IMR-90 (cell line): Measurements from ENCODE around the gene NT5DC3. TPM values are rescaled to one million over a fixed set of nuclear protein-coding genes. Genes with fewer than 3 reads are reported as not detected.

ENCODE experiments used
- ATAC-seq: fragments of 200-7000 bp; cut with Tn5 transposase; 2 replicates; pipeline ENCODE4 v1.9.1; 2020; ENCODE audit warnings: low read depth, mild to moderate bottlenecking, moderate library complexity
- BruUV-seq: library from RNA; stranded (reverse); fragments of 400-500 nt; replicated peaks from 2 replicates; lab custom pipeline; 2021; lab: Mats Ljungman, UMichigan
- CTCF ChIA-PET: fragments of 300-600 bp; formaldehyde crosslinking; extraction: SDS; loops from one replicate; lab custom pipeline; 2021; ENCODE audit warnings: antibody characterized with exemption; lab: Yijun Ruan, JAX
- POLR2A ChIA-PET: fragments of 300-600 bp; sonication (Branson Sonifier 250); formaldehyde crosslinking; loops from one replicate; lab custom pipeline; 2022; ENCODE audit warnings: antibody characterized with exemption; ENCODE audit not compliant: unreplicated experiment; lab: Charles Lee
- DNase-seq: peaks from one replicate; pipeline ENCODE4 v3.0.0; 2013
- H2AFZ ChIP-seq: replicated peaks from 2 replicates; pipeline ENCODE3; 2013; ENCODE audit warnings: low read length, mild to moderate bottlenecking; ENCODE audit not compliant: poor library complexity
- H2AK5ac ChIP-seq: 2 replicates; pipeline ENCODE4 v1.6.1; 2013; ENCODE audit warnings: low read depth, low read length, inconsistent platforms
- H2AK9ac ChIP-seq: replicated peaks from 2 replicates; pipeline ENCODE3; 2013; ENCODE audit warnings: mild to moderate bottlenecking, low read depth, low read length, moderate library complexity; ENCODE audit not compliant: poor library complexity
- H2BK120ac ChIP-seq: 2 replicates; pipeline ENCODE4 v1.6.1; 2013; ENCODE audit warnings: low read depth, low read length, inconsistent platforms
- H2BK15ac ChIP-seq: 3 replicates; pipeline ENCODE4 v1.6.1; 2013; ENCODE audit warnings: low read depth, low read length, inconsistent platforms
- H2BK20ac ChIP-seq: 2 replicates; pipeline ENCODE4 v1.6.1; 2013; ENCODE audit warnings: low read depth, mild to moderate bottlenecking, inconsistent platforms, low read length, moderate library complexity
- H2BK5ac ChIP-seq: 2 replicates; pipeline ENCODE4 v1.6.1; 2013; ENCODE audit warnings: mild to moderate bottlenecking, low read depth, low read length, inconsistent platforms; ENCODE audit not compliant: poor library complexity, severe bottlenecking
- H3K14ac ChIP-seq: replicated peaks from 2 replicates; pipeline ENCODE4 v1.6.1; 2013; ENCODE audit warnings: low read depth, low read length, inconsistent platforms
- H3K18ac ChIP-seq: 2 replicates; pipeline ENCODE4 v1.6.1; 2013; ENCODE audit warnings: low read depth, low read length, control low read depth
- H3K23ac ChIP-seq: 2 replicates; pipeline ENCODE4 v1.6.1; 2013; ENCODE audit warnings: low read depth, low read length, inconsistent platforms
- H3K27ac ChIP-seq: 2 replicates; pipeline ENCODE4 v1.5.1; 2013; ENCODE audit warnings: mild to moderate bottlenecking, control low read depth, low read length; ENCODE audit not compliant: insufficient read depth
- H3K27me3 ChIP-seq: 2 replicates; pipeline ENCODE4 v1.6.1; 2013; ENCODE audit warnings: low read length; ENCODE audit not compliant: control insufficient read depth, insufficient read depth
- H3K36me3 ChIP-seq: 2 replicates; pipeline ENCODE4 v1.6.1; 2013; ENCODE audit warnings: low read length, mixed read lengths; ENCODE audit not compliant: control insufficient read depth, insufficient read depth
- H3K4ac ChIP-seq: 2 replicates; pipeline ENCODE4 v1.6.1; 2013; ENCODE audit warnings: low read depth, low read length, inconsistent platforms
- H3K4me1 ChIP-seq: 2 replicates; pipeline ENCODE4 v1.6.1; 2013; ENCODE audit warnings: low read length, mixed read lengths; ENCODE audit not compliant: control insufficient read depth, insufficient read depth
- H3K4me2 ChIP-seq: 2 replicates; pipeline ENCODE4 v1.6.1; 2013; ENCODE audit warnings: low read depth, mild to moderate bottlenecking, control low read depth, low read length, moderate library complexity
- H3K4me3 ChIP-seq: 2 replicates; pipeline ENCODE4 v1.5.1; 2013; ENCODE audit warnings: low read depth, mild to moderate bottlenecking, control low read depth, low read length, moderate library complexity; ENCODE audit not compliant: insufficient read depth
- H3K56ac ChIP-seq: 2 replicates; pipeline ENCODE4 v1.6.1; 2013; ENCODE audit warnings: low read length, inconsistent platforms; ENCODE audit not compliant: insufficient read depth; ENCODE audit errors: extremely low read depth
- H3K79me1 ChIP-seq, 2 experiments: 2 replicates each; pipeline ENCODE4 v1.6.1; 2013; ENCODE audit warnings: low read length in 2 of 2, inconsistent platforms in 1 of 2, low read depth in 1 of 2
- H3K9ac ChIP-seq: 2 replicates; pipeline ENCODE4 v1.6.1; 2013; ENCODE audit warnings: low read depth, low read length, control low read depth
- H3K9me1 ChIP-seq: 2 replicates; pipeline ENCODE4 v1.6.1; 2013; ENCODE audit warnings: low read length, inconsistent platforms; ENCODE audit not compliant: insufficient read depth
- H3K9me3 ChIP-seq: 2 replicates; pipeline ENCODE4 v1.6.1; 2013; ENCODE audit warnings: low read length; ENCODE audit not compliant: control insufficient read depth, insufficient read depth
- H4K20me1 ChIP-seq: 2 replicates; pipeline ENCODE4 v1.6.1; 2013; ENCODE audit warnings: low read length, inconsistent platforms; ENCODE audit not compliant: insufficient read depth
- H4K5ac ChIP-seq: 2 replicates; pipeline ENCODE4 v1.6.1; 2013; ENCODE audit warnings: mild to moderate bottlenecking, low read depth, low read length, control low read depth
- H4K8ac ChIP-seq, 2 experiments: 2 replicates each; pipeline ENCODE4 v1.6.1; 2013; ENCODE audit warnings: low read depth in 2 of 2, low read length in 2 of 2, control low read depth in 1 of 2, inconsistent platforms in 1 of 2
- H4K91ac ChIP-seq: 2 replicates; pipeline ENCODE4 v1.6.1; 2013; ENCODE audit warnings: low read depth, low read length, inconsistent platforms; ENCODE audit not compliant: insufficient read depth
- BHLHE40 ChIP-seq: fragments of 150-350 bp; IDR thresholded peaks from 2 replicates; pipeline ENCODE4 v1.6.1; 2016; ENCODE audit warnings: mild to moderate bottlenecking, low read depth, low read length
- CEBPB ChIP-seq: IDR thresholded peaks from 2 replicates; pipeline ENCODE4 v1.6.1; 2012; ENCODE audit warnings: low read depth, low read length, improper control_type of control experiment
- CHD1 ChIP-seq: IDR thresholded peaks from 2 replicates; pipeline ENCODE4 v1.6.1; 2012; ENCODE audit warnings: low read depth, low read length, improper control_type of control experiment
- FOS ChIP-seq: fragments of 150-350 bp; IDR thresholded peaks from 2 replicates; pipeline ENCODE4 v1.6.1; 2016; ENCODE audit warnings: low read depth, low read length
- MAFK ChIP-seq: IDR thresholded peaks from 2 replicates; pipeline ENCODE4 v1.6.1; 2012; ENCODE audit warnings: low read depth, low read length, improper control_type of control experiment
- MAZ ChIP-seq: IDR thresholded peaks from 2 replicates; pipeline ENCODE4 v1.6.1; 2012; ENCODE audit warnings: low read depth, mild to moderate bottlenecking, low read length, improper control_type of control experiment, moderate library complexity, borderline replicate concordance
- MXI1 ChIP-seq: IDR thresholded peaks from 2 replicates; pipeline ENCODE4 v1.6.1; 2012; ENCODE audit warnings: low read depth, mild to moderate bottlenecking, low read length, moderate library complexity, borderline replicate concordance
- NFE2L2 ChIP-seq: fragments of 150-350 bp; IDR thresholded peaks from 2 replicates; pipeline ENCODE4 v1.6.1; 2016; ENCODE audit warnings: low read depth, mild to moderate bottlenecking, low read length
- POLR2A ChIP-seq: IDR thresholded peaks from 2 replicates; pipeline ENCODE4 v1.6.1; 2012; ENCODE audit warnings: mild to moderate bottlenecking, low read depth, low read length
- RAD21 ChIP-seq: IDR thresholded peaks from 2 replicates; pipeline ENCODE4 v1.6.1; 2012; ENCODE audit warnings: low read length, improper control_type of control experiment
- RCOR1 ChIP-seq: IDR thresholded peaks from 2 replicates; pipeline ENCODE4 v1.6.1; 2012; ENCODE audit warnings: mild to moderate bottlenecking, low read length, improper control_type of control experiment; ENCODE audit not compliant: insufficient replicate concordance
- RFX5 ChIP-seq: IDR thresholded peaks from 2 replicates; pipeline ENCODE4 v1.8.0; 2012; ENCODE audit warnings: low read depth, mild to moderate bottlenecking, low read length, moderate library complexity
- SMC3 ChIP-seq: fragments of 150-350 bp; IDR thresholded peaks from 2 replicates; pipeline ENCODE4 v1.6.1; 2016; ENCODE audit warnings: low read depth, mild to moderate bottlenecking, antibody characterized with exemption, low read length, moderate library complexity
- WGBS, 2 experiments: methylation state at CpG; one replicate each; pipeline versions ENCODE4 v1.1.5 to v1.1.7; 2013; ENCODE audit warnings: missing lambda C conversion rate in 2 of 2; ENCODE audit not compliant: insufficient read length in 1 of 2; ENCODE audit errors: extremely low coverage in 2 of 2; 5-methylcytosine and 5-hydroxymethylcytosine counted together
- dilution Hi-C: fragments of 300-500 bp; cut with HindIII; formaldehyde crosslinking; loops from one replicate; pipeline ENCODE4 v1.14.3; 2018; ENCODE audit warnings: low sequenced_read_pairs; ENCODE audit not compliant: unreplicated experiment
- in situ Hi-C: fragments of 300-500 bp; cut with MboI; formaldehyde crosslinking; loops from 3 replicates; pipeline ENCODE4 v1.14.3; 2019; ENCODE audit warnings: low sequenced_read_pairs, inconsistent platforms, mixed read lengths
- intact Hi-C: fragments of 100-400 bp; cut with micrococcal nuclease; formaldehyde crosslinking; loops from 2 replicates; pipeline ENCODE4 v1.10.0; 2022
- polyA plus RNA-seq, 3 experiments: library from polyadenylated mRNA; depleted of rRNA; stranded (reverse); fragments of >200 nt; gene quantifications; 2 replicates each; pipeline ENCODE4 v1.2.3, GENCODE V29; 2012; ENCODE audit warnings: low replicate concordance in 1 of 3
- total RNA-seq: library from RNA; depleted of rRNA; stranded (reverse); fragments of >200 nt; gene quantifications from 2 replicates; pipeline ENCODE4 v1.2.3, GENCODE V29; 2012
- TF ChIP-seq, protein P1 (sequence below): conservative IDR thresholded peaks from 2 replicates; pipeline ENCODE4 v1.5.1; 2012; ENCODE audit warnings: mild to moderate bottlenecking, low read depth, low read length, improper control_type of control experiment
- TF ChIP-seq, protein P2 (sequence below): fragments of 150-350 bp; IDR thresholded peaks from 2 replicates; pipeline ENCODE4 v1.6.1; 2016; ENCODE audit warnings: low read depth, mild to moderate bottlenecking, low read length, moderate library complexity, borderline replicate concordance
- TF ChIP-seq, protein P3 (sequence below): fragments of 150-350 bp; IDR thresholded peaks from 2 replicates; pipeline ENCODE4 v1.6.1; 2017; ENCODE audit warnings: mild to moderate bottlenecking, antibody characterized with exemption, low read length, low read depth

The NT5DC3 gene
- total and polyA plus RNA-seq, 2 of the 4 experiments (the other 2 are of a cell fraction): 7.3 to 17.6 TPM

DNA sequence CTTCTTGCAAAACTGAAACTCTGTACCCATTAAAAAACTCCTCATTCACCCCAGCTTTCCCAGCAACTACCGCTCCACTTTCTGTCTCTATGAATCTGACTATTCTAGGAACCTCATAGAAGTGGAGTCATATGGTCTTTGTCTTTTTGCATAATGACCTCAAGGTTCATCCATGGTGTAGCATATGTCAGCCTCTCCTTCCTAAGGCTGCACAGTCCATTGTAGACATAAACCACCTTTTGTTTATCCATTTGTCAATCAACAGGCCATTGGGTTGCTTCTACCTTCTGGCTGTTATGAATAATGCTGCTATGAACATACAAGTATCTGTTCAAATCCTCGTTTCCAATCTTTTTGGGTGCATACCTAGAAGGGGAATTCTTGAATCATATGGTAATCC is 21.1 kb downstream of the NT5DC3 start:
- TF ChIP-seq MAZ (no peak), MAFK (no peak), CHD1 (no peak), RAD21 (no peak), CEBPB (no peak), BHLHE40 (no peak), RFX5 (no peak), SMC3 (no peak), POLR2A (no peak), FOS (no peak), MXI1 (no peak), RCOR1 (no peak), NFE2L2 (no peak)
- TF ChIP-seq, protein P1, sequence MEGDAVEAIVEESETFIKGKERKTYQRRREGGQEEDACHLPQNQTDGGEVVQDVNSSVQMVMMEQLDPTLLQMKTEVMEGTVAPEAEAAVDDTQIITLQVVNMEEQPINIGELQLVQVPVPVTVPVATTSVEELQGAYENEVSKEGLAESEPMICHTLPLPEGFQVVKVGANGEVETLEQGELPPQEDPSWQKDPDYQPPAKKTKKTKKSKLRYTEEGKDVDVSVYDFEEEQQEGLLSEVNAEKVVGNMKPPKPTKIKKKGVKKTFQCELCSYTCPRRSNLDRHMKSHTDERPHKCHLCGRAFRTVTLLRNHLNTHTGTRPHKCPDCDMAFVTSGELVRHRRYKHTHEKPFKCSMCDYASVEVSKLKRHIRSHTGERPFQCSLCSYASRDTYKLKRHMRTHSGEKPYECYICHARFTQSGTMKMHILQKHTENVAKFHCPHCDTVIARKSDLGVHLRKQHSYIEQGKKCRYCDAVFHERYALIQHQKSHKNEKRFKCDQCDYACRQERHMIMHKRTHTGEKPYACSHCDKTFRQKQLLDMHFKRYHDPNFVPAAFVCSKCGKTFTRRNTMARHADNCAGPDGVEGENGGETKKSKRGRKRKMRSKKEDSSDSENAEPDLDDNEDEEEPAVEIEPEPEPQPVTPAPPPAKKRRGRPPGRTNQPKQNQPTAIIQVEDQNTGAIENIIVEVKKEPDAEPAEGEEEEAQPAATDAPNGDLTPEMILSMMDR: no peak
- TF ChIP-seq, protein P2, sequence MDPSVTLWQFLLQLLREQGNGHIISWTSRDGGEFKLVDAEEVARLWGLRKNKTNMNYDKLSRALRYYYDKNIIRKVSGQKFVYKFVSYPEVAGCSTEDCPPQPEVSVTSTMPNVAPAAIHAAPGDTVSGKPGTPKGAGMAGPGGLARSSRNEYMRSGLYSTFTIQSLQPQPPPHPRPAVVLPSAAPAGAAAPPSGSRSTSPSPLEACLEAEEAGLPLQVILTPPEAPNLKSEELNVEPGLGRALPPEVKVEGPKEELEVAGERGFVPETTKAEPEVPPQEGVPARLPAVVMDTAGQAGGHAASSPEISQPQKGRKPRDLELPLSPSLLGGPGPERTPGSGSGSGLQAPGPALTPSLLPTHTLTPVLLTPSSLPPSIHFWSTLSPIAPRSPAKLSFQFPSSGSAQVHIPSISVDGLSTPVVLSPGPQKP: no peak
- TF ChIP-seq, protein P3, sequence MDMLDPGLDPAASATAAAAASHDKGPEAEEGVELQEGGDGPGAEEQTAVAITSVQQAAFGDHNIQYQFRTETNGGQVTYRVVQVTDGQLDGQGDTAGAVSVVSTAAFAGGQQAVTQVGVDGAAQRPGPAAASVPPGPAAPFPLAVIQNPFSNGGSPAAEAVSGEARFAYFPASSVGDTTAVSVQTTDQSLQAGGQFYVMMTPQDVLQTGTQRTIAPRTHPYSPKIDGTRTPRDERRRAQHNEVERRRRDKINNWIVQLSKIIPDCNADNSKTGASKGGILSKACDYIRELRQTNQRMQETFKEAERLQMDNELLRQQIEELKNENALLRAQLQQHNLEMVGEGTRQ: no peak
- Histone ChIP-seq H3K23ac (no peak overlapping the region), H2BK120ac (no peak overlapping the region), H3K79me1 (peaks cover 51 to 67% of the 10 kb centered on the region in 2 experiments), H3K4me3 (no peak overlapping the region), H2AFZ (no peak overlapping the region), H3K4me2 (no peak overlapping the region), H2AK9ac (no peak overlapping the region), H3K27me3 (no peaks in the 10 kb centered on the region), H4K8ac (no peak overlapping the region), H3K9me3 (no peaks in the 10 kb centered on the region), H3K27ac (no peak overlapping the region), H4K20me1 (no peaks in the 10 kb centered on the region; the same call in 1 of the 2 replicates), H2BK15ac (no peak overlapping the region), H2AK5ac (no peak overlapping the region), H3K9me1 (peaks cover 16% of the 10 kb centered on the region), H4K5ac (no peak overlapping the region), H2BK5ac (no peak overlapping the region), H3K9ac (no peak overlapping the region), H3K18ac (no peak overlapping the region), H3K4me1 (peaks cover 21% of the 10 kb centered on the region), H2BK20ac (no peak overlapping the region), H4K91ac (no peak overlapping the region), H3K14ac (no peak overlapping the region), H3K56ac (no peak overlapping the region), H3K4ac (no peak overlapping the region), H3K36me3 (no peaks in the 10 kb centered on the region; the same call in 1 of the 2 replicates)
- BruUV-seq: no TSS peak
- no peak for DNase-seq
- POLR2A ChIA-PET: no interaction called here
- in situ Hi-C loops: no loop called here
- no peak for ATAC-seq
- no CpG with 5 or more reads among the region's 2 CpGs for WGBS, 2 experiments
- intact Hi-C loops: no loop called here
- dilution Hi-C loops: no loop called here
- CTCF ChIA-PET: no interaction called here
